MCF 10A (cell line): ENCODE results near the gene ZFYVE9. TPM values are rescaled to one million over a fixed set of nuclear protein-coding genes. Genes with fewer than 3 reads are reported as not detected.

Experiments
- BruUV-seq: library from RNA; stranded (reverse); fragments of 400-500 nt; replicated peaks from 2 replicates; lab custom pipeline; 2021; lab: Mats Ljungman, UMichigan
- CTCF ChIA-PET: fragments of 300-600 bp; sonication (Branson Sonifier 250); formaldehyde crosslinking; extraction: SDS; loops from one replicate; lab custom pipeline; 2021; ENCODE audit warnings: antibody characterized with exemption, inconsistent platforms; lab: Yijun Ruan, JAX
- POLR2A ChIA-PET: fragments of 300-600, 350-650 bp; sonication (Branson Sonifier 250); formaldehyde crosslinking; extraction: SDS; loops from one replicate; lab custom pipeline; 2020; ENCODE audit warnings: antibody characterized with exemption, inconsistent platforms; lab: Yijun Ruan, JAX
- DNase-seq: peaks from one replicate; pipeline ENCODE4 v3.0.0-alpha.2; 2018; ENCODE audit not compliant: unreplicated experiment
- H3K27ac Mint-ChIP-seq: one replicate; pipeline ENCODE4 v1.8.0; 2022; ENCODE audit warnings: mild to moderate bottlenecking, low read depth, mixed read lengths; ENCODE audit not compliant: unreplicated experiment
- H3K27me3 Mint-ChIP-seq: one replicate; pipeline ENCODE4 v1.8.0; 2022; ENCODE audit warnings: mixed read lengths; ENCODE audit not compliant: insufficient read depth, unreplicated experiment
- H3K36me3 Mint-ChIP-seq: one replicate; pipeline ENCODE4 v1.8.0; 2022; ENCODE audit warnings: mild to moderate bottlenecking, moderate library complexity, mixed read lengths; ENCODE audit not compliant: insufficient read depth, unreplicated experiment
- H3K4me1 Mint-ChIP-seq: one replicate; pipeline ENCODE4 v1.8.0; 2022; ENCODE audit warnings: mixed read lengths; ENCODE audit not compliant: insufficient read depth, unreplicated experiment
- H3K4me3 Mint-ChIP-seq: one replicate; pipeline ENCODE4 v1.8.0; 2022; ENCODE audit warnings: mild to moderate bottlenecking, moderate library complexity, mixed read lengths; ENCODE audit not compliant: unreplicated experiment
- H3K9me3 Mint-ChIP-seq: one replicate; pipeline ENCODE4 v1.8.0; 2022; ENCODE audit warnings: mixed read lengths; ENCODE audit not compliant: unreplicated experiment
- CTCF ChIP-seq: fragments of 200-600 bp; IDR thresholded peaks from one replicate; pipeline ENCODE4 v1.8.0; 2022; ENCODE audit warnings: antibody characterized with exemption, mild to moderate bottlenecking; ENCODE audit not compliant: unreplicated experiment
- intact Hi-C: fragments of 100-400 bp; cut with micrococcal nuclease; formaldehyde crosslinking; loops from 2 replicates; pipeline ENCODE4 v1.14.1; 2022
- total RNA-seq: library from RNA; stranded (reverse); gene quantifications from 2 replicates; pipeline ENCODE4 v1.2.3, GENCODE V29; 2022

Gene ZFYVE9
- total RNA-seq, 1 experiment from 2014 or later = 23.9 TPM

GRCh38 chr1:52186449-52186848, 44.6 kb downstream of the ZFYVE9 start:
- Mint-ChIP-seq H3K4me1 (peaks cover 1% of the 10 kb centered on the region), H3K4me3 (no peak overlapping the region), H3K27ac (no peak overlapping the region), H3K9me3 (no peaks in the 10 kb centered on the region), H3K27me3 (no peaks in the 10 kb centered on the region), H3K36me3 (no peaks in the 10 kb centered on the region)
- no peak for TF ChIP-seq CTCF
- intact Hi-C loops = no loop called here
- CTCF ChIA-PET = no interaction called here
- POLR2A ChIA-PET = interaction anchor here (1.1 kb wide), 1 partner anchor 9 kb away, joined by 3 read pairs; no protein-coding TSS in a partner anchor
- DNase-seq = no peak
- BruUV-seq = no TSS peak

GRCh38 chr1:52189898-52190480, 48.1 kb downstream of the ZFYVE9 start:
- H3K4me3 Mint-ChIP-seq = no peak overlapping the region
- no peak for TF ChIP-seq CTCF
- no TSS peak for BruUV-seq
- no peak overlapping the region for H3K27ac Mint-ChIP-seq
- no peaks in the 10 kb centered on the region for H3K9me3 Mint-ChIP-seq
- peaks cover 13% of the 10 kb centered on the region for H3K4me1 Mint-ChIP-seq
- intact Hi-C loops = no loop called here
- H3K36me3 Mint-ChIP-seq = no peaks in the 10 kb centered on the region
- ChIA-PET CTCF (interaction anchor here (1.0 kb wide), 1 partner anchor 107 kb away, joined by 3 read pairs; no protein-coding TSS in a partner anchor), POLR2A (interaction anchor here (1.2 kb wide), 1 partner anchor 62 kb away, joined by 3 read pairs; no protein-coding TSS in a partner anchor)
- DNase-seq = no peak
- H3K27me3 Mint-ChIP-seq = no peaks in the 10 kb centered on the region

DNA sequence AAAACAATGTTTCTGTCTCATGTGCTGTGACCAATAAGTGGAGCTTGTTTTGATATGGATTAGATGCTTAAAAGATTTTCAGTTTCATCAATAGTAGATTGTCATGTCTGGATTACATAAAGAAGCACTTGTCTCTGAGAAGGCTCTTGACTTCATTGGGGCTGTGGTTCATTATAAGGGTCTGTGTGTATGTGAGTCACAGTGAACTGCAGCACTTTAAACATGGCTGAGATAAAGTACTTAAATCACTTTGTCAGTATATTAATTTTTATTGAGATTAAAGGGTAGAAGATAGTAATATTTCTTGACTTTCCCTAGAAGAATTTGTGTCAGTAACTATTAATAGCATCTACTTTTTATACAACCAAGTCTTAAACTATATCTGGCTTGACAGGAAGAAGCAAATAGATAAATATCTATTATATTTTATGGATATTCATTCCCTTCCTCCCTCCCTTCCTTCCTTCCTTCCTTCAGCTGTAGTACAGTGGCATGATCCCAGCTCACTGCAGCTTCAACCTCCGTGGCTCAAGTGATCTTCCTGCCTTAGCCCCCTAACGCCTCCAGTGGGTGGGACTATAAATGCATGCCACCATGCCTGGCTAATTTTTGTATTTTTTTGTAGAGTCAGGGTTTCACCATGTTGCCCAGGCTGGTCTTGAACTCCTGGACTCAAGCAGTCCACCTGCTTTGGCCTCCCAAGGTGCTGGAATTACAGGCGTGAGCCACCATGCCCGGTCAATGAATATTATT, 48.8 kb downstream of the ZFYVE9 start:
- DNase-seq = no peak
- intact Hi-C loops = no loop called here
- Mint-ChIP-seq H3K4me3 (no peak overlapping the region), H3K27me3 (no peaks in the 10 kb centered on the region), H3K36me3 (no peaks in the 10 kb centered on the region), H3K27ac (no peak overlapping the region), H3K4me1 (peaks cover 13% of the 10 kb centered on the region), H3K9me3 (no peaks in the 10 kb centered on the region)
- ChIA-PET POLR2A (interaction anchor here (0.7 to 1.2 kb wide), 2 partner anchors 62 to 87 kb away, joined by 3 read pairs; no protein-coding TSS in a partner anchor), CTCF (interaction anchor here (1.0 kb wide), 1 partner anchor 106 kb away, joined by 3 read pairs; no protein-coding TSS in a partner anchor)
- BruUV-seq = no TSS peak
- TF ChIP-seq CTCF = no peak

DNA sequence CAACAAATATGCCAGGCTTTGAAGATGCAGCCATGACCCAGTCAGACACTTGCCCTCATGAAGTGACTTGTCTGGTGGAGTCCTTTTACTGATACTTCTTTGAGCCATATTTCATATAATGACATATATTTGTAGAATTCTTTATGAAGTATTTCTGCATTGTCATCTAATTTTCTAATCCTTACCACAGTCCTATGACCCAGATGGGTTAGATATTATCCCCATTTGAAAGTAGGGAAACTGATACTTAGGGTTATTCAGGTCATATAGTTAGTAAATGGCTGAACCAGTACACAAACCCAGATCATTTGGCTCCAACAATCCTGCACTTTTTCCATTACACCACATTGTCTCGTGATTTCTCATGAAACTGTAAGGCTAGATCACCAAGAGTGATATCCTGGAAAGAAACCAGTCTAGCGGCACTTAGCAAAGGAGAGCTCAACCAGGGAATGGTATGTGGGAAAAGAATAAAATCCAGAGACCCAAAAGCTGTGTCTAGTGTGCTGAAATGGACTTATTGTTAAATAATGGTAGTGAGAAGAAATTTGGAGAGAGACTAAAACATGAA, 49.6 kb downstream of the ZFYVE9 start:
- CTCF ChIA-PET = no interaction called here
- no peak overlapping the region for H3K4me3 Mint-ChIP-seq
- POLR2A ChIA-PET = interaction anchor here (0.7 kb wide), 1 partner anchor 88 kb away, joined by 3 read pairs; no protein-coding TSS in a partner anchor

More for the DNA sequence above, 49.6 kb downstream of the ZFYVE9 start:
- H3K36me3 Mint-ChIP-seq = no peaks in the 10 kb centered on the region
- TF ChIP-seq CTCF = no peak
- DNase-seq = no peak
- no TSS peak for BruUV-seq
- intact Hi-C loops = no loop called here
- H3K9me3 Mint-ChIP-seq = no peaks in the 10 kb centered on the region
- peaks cover 13% of the 10 kb centered on the region for H3K4me1 Mint-ChIP-seq
- H3K27me3 Mint-ChIP-seq = no peaks in the 10 kb centered on the region
- H3K27ac Mint-ChIP-seq = no peak overlapping the region
